Breast epithelium (tissue), 4 donors: ENCODE measurements around the gene TRIM38. TPM values are rescaled to one million over a fixed set of nuclear protein-coding genes. Genes with fewer than 3 reads are reported as not detected.
"Not testable (repeated sequence)": the region's sequence is repeated elsewhere in the genome, so short reads cannot be mapped to it uniquely, and the experiment has no call there.

Experiments used
- DNase-seq, 2 donors: peaks; one replicate each; pipeline ENCODE4 v3.0.0-alpha.2; 2019; ENCODE audit warnings: low spot score in 2 of 2
- H3K27ac ChIP-seq, 2 donors: fragments of 200-600 bp; sonication (generic) in 1 of 2; one replicate each; pipeline ENCODE4 v1.5.1; 2016 to 2019; ENCODE audit warnings: mild to moderate bottlenecking in 1 of 2
- H3K27me3 ChIP-seq, 2 donors: fragments of 200-600 bp; sonication (generic) in 1 of 2; one replicate each; pipeline versions ENCODE4 v1.5.1 to v1.6.0; 2017 to 2019; ENCODE audit warnings: control low read depth in 1 of 2, mild to moderate bottlenecking in 1 of 2
- H3K36me3 ChIP-seq: fragments of 200-600 bp; one replicate; pipeline ENCODE4 v1.5.1; 2019
- H3K4me1 ChIP-seq, 2 donors: fragments of 200-600 bp; sonication (generic); one replicate each; pipeline ENCODE4 v1.5.1; 2016 to 2019; ENCODE audit warnings: control low read depth in 1 of 2
- H3K4me3 ChIP-seq, 3 donors: fragments of 200-600 bp; sonication (generic); 1 replicate in 2 of 3; 2 replicates in 1 of 3; pipeline ENCODE4 v1.5.1; 2016 to 2019; ENCODE audit warnings: mild to moderate bottlenecking in 3 of 3, moderate library complexity in 2 of 3
- H3K9me3 ChIP-seq, 2 donors: fragments of 200-600 bp; sonication (generic) in 1 of 2; one replicate each; pipeline ENCODE4 v1.5.1; 2016 to 2019; ENCODE audit warnings: control low read depth in 1 of 2
- POLR2A ChIP-seq: fragments of 450-650 bp; IDR thresholded peaks from one replicate; pipeline ENCODE4 v1.6.1; 2016; ENCODE audit warnings: antibody characterized with exemption, mild to moderate bottlenecking, moderate library complexity
- POLR2AphosphoS5 ChIP-seq, 3 donors: sonication (generic); formaldehyde crosslinking; IDR thresholded peaks; one replicate each; pipeline ENCODE4 v1.6.1; 2017; ENCODE audit warnings: antibody characterized with exemption in 3 of 3
- intact Hi-C: fragments of 100-400 bp; cut with DNase I; formaldehyde crosslinking; loops from one replicate; pipeline ENCODE4 v1.15.1; 2023; ENCODE audit warnings: low total_unique reads
- total RNA-seq, 3 donors: library from RNA; depleted of rRNA; stranded (reverse); fragments of >200 nt; gene quantifications; one replicate each; pipeline ENCODE4 v1.1.0, GENCODE V29; 2016
- TF ChIP-seq, protein P1 (sequence below), 3 donors: fragments of 450-650 bp; IDR thresholded peaks; one replicate each; pipeline ENCODE4 v1.5.1; 2016 to 2017; ENCODE audit warnings: antibody characterized with exemption in 3 of 3, mild to moderate bottlenecking in 3 of 3, moderate library complexity in 3 of 3

Gene TRIM38
- total RNA-seq, 3 donors from 2014 or later, result 11.8 to 16.2 (median 12.1) TPM

DNA sequence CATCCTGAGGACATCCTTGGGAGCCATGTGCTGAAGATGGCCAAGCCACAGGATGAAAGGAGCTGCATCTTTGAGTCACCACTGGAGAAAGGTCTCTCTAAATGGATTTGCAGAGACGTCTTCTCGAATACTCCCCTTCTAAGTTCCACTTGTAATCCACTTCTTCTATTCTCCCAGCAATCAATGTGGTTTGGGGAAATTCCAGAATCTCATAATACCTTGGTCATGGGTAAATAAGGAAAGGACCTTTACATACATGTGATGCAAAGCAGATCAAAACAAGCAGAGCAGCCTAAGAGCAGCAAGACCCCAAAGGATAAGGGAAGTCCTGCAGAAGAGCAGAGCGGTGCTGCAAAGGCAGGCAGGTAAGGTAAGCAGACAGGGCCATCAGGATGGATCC lies 35.3 kb downstream of the TRIM38 start:
- no peak for DNase-seq
- TF ChIP-seq POLR2AphosphoS5 (IDR thresholded peaks at IDR 0.05), result no peak
- no peak for TF ChIP-seq POLR2A
- TF ChIP-seq, protein P1, sequence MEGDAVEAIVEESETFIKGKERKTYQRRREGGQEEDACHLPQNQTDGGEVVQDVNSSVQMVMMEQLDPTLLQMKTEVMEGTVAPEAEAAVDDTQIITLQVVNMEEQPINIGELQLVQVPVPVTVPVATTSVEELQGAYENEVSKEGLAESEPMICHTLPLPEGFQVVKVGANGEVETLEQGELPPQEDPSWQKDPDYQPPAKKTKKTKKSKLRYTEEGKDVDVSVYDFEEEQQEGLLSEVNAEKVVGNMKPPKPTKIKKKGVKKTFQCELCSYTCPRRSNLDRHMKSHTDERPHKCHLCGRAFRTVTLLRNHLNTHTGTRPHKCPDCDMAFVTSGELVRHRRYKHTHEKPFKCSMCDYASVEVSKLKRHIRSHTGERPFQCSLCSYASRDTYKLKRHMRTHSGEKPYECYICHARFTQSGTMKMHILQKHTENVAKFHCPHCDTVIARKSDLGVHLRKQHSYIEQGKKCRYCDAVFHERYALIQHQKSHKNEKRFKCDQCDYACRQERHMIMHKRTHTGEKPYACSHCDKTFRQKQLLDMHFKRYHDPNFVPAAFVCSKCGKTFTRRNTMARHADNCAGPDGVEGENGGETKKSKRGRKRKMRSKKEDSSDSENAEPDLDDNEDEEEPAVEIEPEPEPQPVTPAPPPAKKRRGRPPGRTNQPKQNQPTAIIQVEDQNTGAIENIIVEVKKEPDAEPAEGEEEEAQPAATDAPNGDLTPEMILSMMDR (IDR thresholded peaks at IDR 0.05), result no peak
- no peak overlapping the region for H3K27ac ChIP-seq
- H3K27me3 ChIP-seq, result no peaks in the 10 kb centered on the region
- no peak overlapping the region for H3K4me3 ChIP-seq
- intact Hi-C loops, result no loop called here
- no peaks in the 10 kb centered on the region for H3K36me3 ChIP-seq
- no peaks in the 10 kb centered on the region for H3K9me3 ChIP-seq
- H3K4me1 ChIP-seq, result peaks cover 0 to 10% of the 10 kb centered on the region in 2 donors

- no peak for DNase-seq
- Histone ChIP-seq H3K27me3 (no peaks in the 10 kb centered on the region), H3K36me3 (no peaks in the 10 kb centered on the region), H3K4me3 (no peak overlapping the region), H3K9me3 (no peaks in the 10 kb centered on the region), H3K4me1 (peaks cover 0 to 10% of the 10 kb centered on the region in 2 donors), H3K27ac (no peak overlapping the region)
- intact Hi-C loops, result no loop called here
- TF ChIP-seq POLR2A (no peak), POLR2AphosphoS5 (IDR thresholded peaks at IDR 0.05) (no peak)
- TF ChIP-seq, protein P1 (IDR thresholded peaks at IDR 0.05), result no peak
Measured at GRCh38 chr6:25998379-25998778, 35.8 kb downstream of the TRIM38 start.

DNA sequence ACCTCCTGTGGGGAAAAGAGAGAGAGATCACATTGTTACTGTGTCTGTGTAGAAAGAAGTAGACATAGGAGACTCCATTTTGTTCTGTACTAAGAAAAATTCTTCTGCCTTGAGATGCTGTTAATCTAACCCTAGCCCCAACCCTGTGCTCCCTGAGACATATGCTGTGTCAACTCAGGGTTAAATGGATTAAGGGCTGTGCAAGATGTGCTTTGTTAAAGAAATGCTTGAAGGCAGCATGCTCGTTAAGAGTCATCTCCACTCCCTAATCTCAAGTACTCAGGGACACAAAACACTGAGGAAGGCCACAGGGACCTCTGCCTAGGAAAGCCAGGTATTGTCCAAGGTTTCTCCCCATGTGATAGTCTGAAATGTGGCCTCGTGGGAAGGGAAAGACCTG lies 36.6 kb downstream of the TRIM38 start:
- intact Hi-C loops, H3K9me3 ChIP-seq: not testable (repeated sequence)

GRCh38 chr6:26000366-26001144 lies 38.0 kb downstream of the TRIM38 start:
- intact Hi-C loops, result no loop called here
- Histone ChIP-seq H3K27me3 (no peaks in the 10 kb centered on the region), H3K4me3 (no peak overlapping the region), H3K36me3 (no peaks in the 10 kb centered on the region), H3K4me1 (no peaks in the 10 kb centered on the region), H3K9me3 (no peaks in the 10 kb centered on the region), H3K27ac (no peak overlapping the region)
- no peak for DNase-seq
- TF ChIP-seq POLR2AphosphoS5 (IDR thresholded peaks at IDR 0.05) (no peak), POLR2A (no peak)
- TF ChIP-seq, protein P1 (IDR thresholded peaks at IDR 0.05), result no peak

More for the DNA sequence above, 36.6 kb downstream of the TRIM38 start:
- H3K4me1 ChIP-seq, DNase-seq, H3K4me3 ChIP-seq, H3K27ac ChIP-seq, H3K36me3 ChIP-seq, H3K27me3 ChIP-seq: not testable (repeated sequence)

- TF ChIP-seq, protein P1 (IDR thresholded peaks at IDR 0.05), result peak; percentile 67 to 85 (median 70)
- no peak for TF ChIP-seq POLR2AphosphoS5 (IDR thresholded peaks at IDR 0.05)
- TF ChIP-seq POLR2A, result no peak
- intact Hi-C loops, result no loop called here
- DNase-seq, result no peak
Measured at GRCh38 chr6:26003102-26003694, 40.6 kb downstream of the TRIM38 start.

More at GRCh38 chr6:26003102-26003694, 40.6 kb downstream of the TRIM38 start:
- H3K4me3 ChIP-seq, result no peak overlapping the region
- no peak overlapping the region for H3K27ac ChIP-seq
- no peaks in the 10 kb centered on the region for H3K27me3 ChIP-seq
- H3K36me3 ChIP-seq, result no peaks in the 10 kb centered on the region
- no peaks in the 10 kb centered on the region for H3K4me1 ChIP-seq
- H3K9me3 ChIP-seq, result no peaks in the 10 kb centered on the region
